ENCODE measurements around the gene TMEM53. TPM values are rescaled to one million over a fixed set of nuclear protein-coding genes. Genes with fewer than 3 reads are reported as not detected.

TMEM53 gene
- total and polyA plus RNA-seq, 2 donors (not counting 3 experiments of a cell fraction or from before 2014, with no cell fraction given) = 5.3 to 16.5 TPM

GRCh38 chr1:44609768-44610526 is 64.3 kb downstream of the TMEM53 start:
- DNase-seq (ENCODE audit: low read depth, low spot score) (no peak), FAIRE-seq (no peak)
- dilution Hi-C loops (cut with MboI; ENCODE audit: extremely low pct_ligation_motif_present, low sequenced_read_pairs) = no loop called here
- H3K9ac ChIP-seq (replicated peaks; ENCODE audit: extremely low read depth, insufficient read depth, low read length) = no peak overlapping the region
- no peak overlapping the region for H3K4me2 ChIP-seq (ENCODE audit: insufficient read depth, low read length)
- BruUV-seq (replicated peaks) = no TSS peak
- no peak overlapping the region for H2AFZ ChIP-seq (ENCODE audit: low read depth, low read length)
- no peaks in the 10 kb centered on the region for H4K20me1 ChIP-seq (replicated peaks; ENCODE audit: control insufficient read depth, extremely low read depth, insufficient read depth, low read length)
- no peaks in the 10 kb centered on the region for H3K9me1 ChIP-seq (replicated peaks; ENCODE audit: control insufficient read depth, extremely low read depth, insufficient read depth, low read length)
- H3K36me3 ChIP-seq (ENCODE audit: control insufficient read depth in 2 of 2, extremely low read depth in 1 of 2, insufficient read depth in 2 of 2, low read length in 2 of 2) = no peaks in the 10 kb centered on the region
- H3K79me2 ChIP-seq (ENCODE audit: control insufficient read depth, insufficient read depth, low read length) = no peaks in the 10 kb centered on the region
- H3K4me3 ChIP-seq (replicated peaks in 1 of 3; ENCODE audit: insufficient read depth in 1 of 3, low read depth in 1 of 3, low read length in 3 of 3) = no peak overlapping the region
- CTCF ChIA-PET = interaction anchor here (0.9 to 5.8 kb wide), 8 partner anchors 9 to 232 kb away, joined by 3 to 109 read pairs (median 4); no protein-coding TSS in a partner anchor
- intact Hi-C loops (cut with micrococcal nuclease) = loop anchor here (1.0 kb wide), 1 partner anchor 42 kb away; no protein-coding TSS in a partner anchor
- no peaks in the 10 kb centered on the region for H3K9me3 ChIP-seq (replicated peaks; ENCODE audit: control insufficient read depth, insufficient read depth, low read length)
- POLR2A ChIA-PET = no interaction called here
- peaks cover 8 to 9% of the 10 kb centered on the region in 2 experiments for H3K27me3 ChIP-seq (ENCODE audit: control insufficient read depth in 2 of 2, insufficient read depth in 2 of 2, low read length in 2 of 2)
- no peak for TF ChIP-seq MYC (IDR thresholded peaks at IDR 0.05; ENCODE audit: low read depth, low read length)
- TF ChIP-seq EZH2 (IDR thresholded peaks at IDR 0.05; ENCODE audit: borderline replicate concordance, low read depth, low read length, severe bottlenecking) = no peak
- TF ChIP-seq CTCF (IDR thresholded peaks at IDR 0.05; ENCODE audit: extremely low read depth in 1 of 2, insufficient read depth in 1 of 2, low read depth in 1 of 2, low read length in 2 of 2) = no peak
- TF ChIP-seq FOS (IDR thresholded peaks at IDR 0.05; ENCODE audit: borderline replicate concordance, insufficient read depth, low read length) = no peak
- no peak for TF ChIP-seq JUN (IDR thresholded peaks at IDR 0.05; ENCODE audit: borderline replicate concordance, insufficient read depth, insufficient read length, low read depth)
- TF ChIP-seq POLR2AphosphoS5 (IDR thresholded peaks at IDR 0.05; ENCODE audit: insufficient read depth, low read depth, low read length) = no peak
- no peak for TF ChIP-seq MAX (IDR thresholded peaks at IDR 0.05; ENCODE audit: insufficient read depth, insufficient read length)
- no peak for TF ChIP-seq GATA2 (IDR thresholded peaks at IDR 0.05; ENCODE audit: insufficient read depth, insufficient read length, low read depth, low read length)
- TF ChIP-seq POLR2A (IDR thresholded peaks at IDR 0.05; ENCODE audit: low read depth, low read length) = no peak
- H3K27ac ChIP-seq (ENCODE audit: insufficient read depth, low read depth, low read length) = no peak overlapping the region
- H3K4me1 ChIP-seq (ENCODE audit: control insufficient read depth, extremely low read depth, insufficient read depth, low read length) = no peaks in the 10 kb centered on the region

Data from endothelial cell of umbilical vein (primary cell).